Endothelial cell of umbilical vein (primary cell): ENCODE results near the gene MAP2K4.

Source experiments
- CTCF ChIP-seq, 2 donors: IDR thresholded peaks; 1 replicate in 1 of 2; 2 replicates in 1 of 2; pipeline ENCODE4 v1.5.1; 2011; ENCODE audit warnings: low read length in 2 of 2, mild to moderate bottlenecking in 2 of 2, moderate library complexity in 2 of 2, control low read depth in 1 of 2, inconsistent platforms in 1 of 2, low read depth in 1 of 2; ENCODE audit not compliant: insufficient read depth in 1 of 2; ENCODE audit errors: extremely low read depth in 1 of 2
- EZH2 ChIP-seq: IDR thresholded peaks from 2 replicates; pipeline ENCODE4 v1.6.1; 2012; ENCODE audit warnings: borderline replicate concordance, low read depth, mild to moderate bottlenecking, moderate library complexity, low read length, inconsistent platforms; ENCODE audit not compliant: severe bottlenecking
- GATA2 ChIP-seq: IDR thresholded peaks from 2 replicates; pipeline ENCODE4 v1.7.0; 2011; ENCODE audit warnings: low read depth, mild to moderate bottlenecking, moderate library complexity, mixed read lengths, low read length; ENCODE audit not compliant: insufficient read length, insufficient read depth
- MAX ChIP-seq: IDR thresholded peaks from 2 replicates; pipeline ENCODE4 v1.6.1; 2011; ENCODE audit not compliant: insufficient read depth, insufficient read length
- MYC ChIP-seq: IDR thresholded peaks from one replicate; pipeline ENCODE4 v1.6.1; 2011; ENCODE audit warnings: mild to moderate bottlenecking, low read depth, low read length
- POLR2A ChIP-seq: IDR thresholded peaks from 2 replicates; pipeline ENCODE4 v1.6.1; 2012; ENCODE audit warnings: low read depth, mild to moderate bottlenecking, control low read depth, low read length
- POLR2AphosphoS5 ChIP-seq: IDR thresholded peaks from 2 replicates; pipeline ENCODE4 v1.6.1; 2012; ENCODE audit warnings: low read depth, mild to moderate bottlenecking, control low read depth, low read length, moderate library complexity; ENCODE audit not compliant: insufficient read depth

GRCh38 chr17:12122075-12122474 is 101.4 kb downstream of the MAP2K4 start:
- no peak for TF ChIP-seq CTCF (IDR thresholded peaks at IDR 0.05; ENCODE audit: extremely low read depth in 1 of 2, insufficient read depth in 1 of 2, low read depth in 1 of 2, low read length in 2 of 2)
- no peak for TF ChIP-seq POLR2AphosphoS5
- no peak for TF ChIP-seq POLR2A
- TF ChIP-seq EZH2: no peak
- TF ChIP-seq MAX: no peak
- no peak for TF ChIP-seq MYC
- no peak for TF ChIP-seq GATA2
